H1 (cell line): ENCODE measurements around the gene ZRANB2. TPM values are rescaled to one million over a fixed set of nuclear protein-coding genes. Genes with fewer than 3 reads are reported as not detected.

Source experiments
- CTCF ChIA-PET: fragments of 300-600 bp; sonication (Branson Sonifier 250); formaldehyde crosslinking; loops from one replicate; lab custom pipeline; 2021; ENCODE audit not compliant: partially characterized antibody; lab: Charles Lee
- POLR2A ChIA-PET: fragments of 300-600 bp; sonication (Branson Sonifier 250); formaldehyde crosslinking; loops from one replicate; lab custom pipeline; 2021; ENCODE audit warnings: inconsistent platforms; ENCODE audit not compliant: partially characterized antibody; lab: Charles Lee
- DNase-seq, 2 experiments: peaks; one replicate each; pipeline versions ENCODE4 v3.0.0 to v3.0.0-alpha.2; 2010 to 2022; ENCODE audit warnings: low spot score in 2 of 2, low read depth in 1 of 2, mixed read lengths in 1 of 2
- FAIRE-seq: peaks from 2 replicates; lab custom pipeline; 2011; peaks lifted over from hg19 to GRCh38; lab: Jason Lieb, UNC
- H2AFZ ChIP-seq: 2 replicates; pipeline ENCODE4 v1.8.1; 2012; ENCODE audit warnings: low read length, inconsistent platforms
- H2AK5ac ChIP-seq: 2 replicates; pipeline ENCODE4 v1.6.1; 2013; ENCODE audit warnings: low read depth, low read length
- H2BK120ac ChIP-seq: replicated peaks from 2 replicates; pipeline ENCODE3; 2013; ENCODE audit warnings: low read depth, low read length, inconsistent platforms
- H2BK12ac ChIP-seq: 2 replicates; pipeline ENCODE4 v1.6.1; 2013; ENCODE audit warnings: low read depth, low read length
- H2BK15ac ChIP-seq: 2 replicates; pipeline ENCODE4 v1.6.1; 2013; ENCODE audit warnings: low read length
- H2BK20ac ChIP-seq: 2 replicates; pipeline ENCODE4 v1.6.1; 2013; ENCODE audit warnings: low read length
- H2BK5ac ChIP-seq: 2 replicates; pipeline ENCODE4 v1.6.1; 2013; ENCODE audit warnings: low read depth, low read length
- H3K14ac ChIP-seq: 2 replicates; pipeline ENCODE4 v1.6.1; 2013; ENCODE audit warnings: inconsistent platforms; ENCODE audit not compliant: insufficient read length
- H3K18ac ChIP-seq: 2 replicates; pipeline ENCODE4 v1.6.1; 2013; ENCODE audit warnings: low read length; ENCODE audit errors: extremely low read depth
- H3K23ac ChIP-seq: 2 replicates; pipeline ENCODE4 v1.6.1; 2013; ENCODE audit warnings: inconsistent platforms; ENCODE audit not compliant: insufficient read length
- H3K23me2 ChIP-seq: 2 replicates; pipeline ENCODE4 v1.6.1; 2013; ENCODE audit warnings: low read depth, low read length
- H3K27ac ChIP-seq: 2 replicates; pipeline ENCODE4 v1.6.1; 2011; ENCODE audit warnings: low read depth, low read length, inconsistent platforms
- H3K27me3 ChIP-seq, 4 experiments: replicated peaks in 1 of 4; 1 replicate in 1 of 4; 2 replicates in 3 of 4; pipeline versions ENCODE4 v1.6.1 to v1.8.1; 2011 to 2013; ENCODE audit warnings: low read length in 3 of 4, mild to moderate bottlenecking in 3 of 4, inconsistent platforms in 2 of 4, mixed read lengths in 2 of 4, moderate library complexity in 1 of 4; ENCODE audit not compliant: control insufficient read depth in 3 of 4, insufficient read depth in 3 of 4; ENCODE audit errors: extremely low read depth in 1 of 4
- H3K36me3 ChIP-seq, 4 experiments: 2 replicates each; pipeline versions ENCODE4 v1.6.1 to v1.8.1; 2011 to 2013; ENCODE audit warnings: mild to moderate bottlenecking in 4 of 4, low read length in 3 of 4, moderate library complexity in 2 of 4, control low read depth in 1 of 4, inconsistent platforms in 1 of 4; ENCODE audit not compliant: insufficient read depth in 4 of 4, control insufficient read depth in 2 of 4
- H3K4ac ChIP-seq: replicated peaks from 2 replicates; pipeline ENCODE3; 2013; ENCODE audit warnings: low read length, low read depth, mixed read lengths, inconsistent platforms; ENCODE audit not compliant: insufficient read length
- H3K4me1 ChIP-seq, 4 experiments: replicated peaks in 1 of 4; 1 replicate in 1 of 4; 2 replicates in 3 of 4; pipeline versions ENCODE4 v1.6.1 to v1.8.1; 2011 to 2013; ENCODE audit warnings: low read length in 3 of 4, inconsistent platforms in 2 of 4, mixed read lengths in 1 of 4; ENCODE audit not compliant: insufficient read depth in 4 of 4, control insufficient read depth in 3 of 4
- H3K4me2 ChIP-seq, 2 experiments: 2 replicates each; pipeline versions ENCODE4 v1.6.1 to v1.8.1; 2011 to 2013; ENCODE audit warnings: low read depth in 2 of 2, low read length in 2 of 2, control low read depth in 1 of 2, inconsistent platforms in 1 of 2, mild to moderate bottlenecking in 1 of 2; ENCODE audit not compliant: insufficient read depth in 1 of 2
- H3K4me3 ChIP-seq, 4 experiments: fragments of 200-600, 300-600 bp in 1 of 4; sonication (generic), shearing (Covaris generic), sonication (Bioruptor Twin) in 1 of 4; 2 replicates each; pipeline versions ENCODE4 v1.5.1 to v1.8.1; 2011 to 2016; ENCODE audit warnings: low read length in 4 of 4, low read depth in 3 of 4, control low read depth in 2 of 4, inconsistent platforms in 2 of 4, mild to moderate bottlenecking in 2 of 4, mixed read lengths in 1 of 4, moderate library complexity in 1 of 4; ENCODE audit not compliant: insufficient read depth in 2 of 4; ENCODE audit errors: extremely low read depth in 1 of 4
- H3K56ac ChIP-seq: replicated peaks from 2 replicates; pipeline ENCODE3; 2013; ENCODE audit warnings: low read depth, mild to moderate bottlenecking, mixed read lengths, low read length, inconsistent platforms; ENCODE audit not compliant: insufficient read length
- H3K79me1 ChIP-seq: 2 replicates; pipeline ENCODE4 v1.6.1; 2013; ENCODE audit warnings: low read depth, low read length, control low read depth
- H3K79me2 ChIP-seq, 2 experiments: 2 replicates each; pipeline versions ENCODE4 v1.6.1 to v1.8.1; 2012 to 2013; ENCODE audit warnings: low read length in 2 of 2, mild to moderate bottlenecking in 2 of 2, inconsistent platforms in 1 of 2; ENCODE audit not compliant: insufficient read depth in 2 of 2, control insufficient read depth in 1 of 2
- H3K9ac ChIP-seq, 4 experiments: replicated peaks in 1 of 4; 1 replicate in 1 of 4; 2 replicates in 3 of 4; pipeline versions ENCODE4 v1.6.1 to v1.8.1; 2011 to 2013; ENCODE audit warnings: low read depth in 3 of 4, low read length in 3 of 4, control low read depth in 2 of 4, mild to moderate bottlenecking in 2 of 4, moderate library complexity in 2 of 4, inconsistent platforms in 1 of 4; ENCODE audit errors: extremely low read depth in 1 of 4
- H3K9me3 ChIP-seq, 2 experiments: 2 replicates each; pipeline versions ENCODE4 v1.6.1 to v1.8.1; 2012 to 2013; ENCODE audit warnings: mild to moderate bottlenecking in 2 of 2, moderate library complexity in 2 of 2, control low read depth in 1 of 2, inconsistent platforms in 1 of 2, low read depth in 1 of 2, low read length in 1 of 2, mixed read lengths in 1 of 2; ENCODE audit not compliant: insufficient read depth in 2 of 2
- H4K20me1 ChIP-seq, 2 experiments: replicated peaks in 1 of 2; 2 replicates each; pipeline versions ENCODE3 to v1.8.1; 2011 to 2013; ENCODE audit warnings: inconsistent platforms in 2 of 2, low read length in 2 of 2, mild to moderate bottlenecking in 1 of 2; ENCODE audit not compliant: insufficient read depth in 2 of 2, control insufficient read depth in 1 of 2
- H4K5ac ChIP-seq: 2 replicates; pipeline ENCODE4 v1.6.1; 2013; ENCODE audit warnings: low read length, low read depth, mixed read lengths, inconsistent platforms; ENCODE audit not compliant: insufficient read length
- H4K8ac ChIP-seq: 2 replicates; pipeline ENCODE4 v1.8.0; 2013; ENCODE audit warnings: mild to moderate bottlenecking, moderate library complexity, low read length, inconsistent platforms; ENCODE audit not compliant: insufficient read depth; ENCODE audit errors: extremely low read depth
- H4K91ac ChIP-seq: replicated peaks from 2 replicates; pipeline ENCODE3; 2013; ENCODE audit warnings: low read length, mixed read lengths, inconsistent platforms; ENCODE audit not compliant: insufficient read length
- EP300 ChIP-seq, 2 experiments: IDR thresholded peaks; 1 replicate in 1 of 2; 2 replicates in 1 of 2; pipeline ENCODE4 v1.6.1; 2011 to 2012; ENCODE audit warnings: low read depth in 2 of 2, low read length in 2 of 2, mild to moderate bottlenecking in 2 of 2, borderline replicate concordance in 1 of 2, inconsistent platforms in 1 of 2, moderate library complexity in 1 of 2
- SP1 ChIP-seq: IDR thresholded peaks from 2 replicates; pipeline ENCODE4 v1.6.1; 2011; ENCODE audit warnings: low read depth, low read length
- WGBS, 2 experiments: shearing (Covaris generic) in 1 of 2; methylation state at CpG; one replicate each; pipeline versions ENCODE4 v1.1.6 to v1.1.7; 2013 to 2015; ENCODE audit warnings: low lambda C conversion rate in 2 of 2, mixed read lengths in 2 of 2, inconsistent platforms in 1 of 2, low coverage in 1 of 2, missing lambda C conversion rate in 1 of 2; ENCODE audit not compliant: insufficient replicate concordance in 2 of 2, insufficient coverage in 1 of 2, insufficient read length in 1 of 2; ENCODE audit errors: extremely low coverage in 1 of 2, missing lambda C conversion rate in 1 of 2; 5-methylcytosine and 5-hydroxymethylcytosine counted together
- polyA plus RNA-seq, 7 experiments: library from polyadenylated mRNA; depleted of rRNA in 3 of 7; stranded (reverse) in 5 of 7; unstranded in 2 of 7; fragments of >200 nt in 5 of 7; fragments of 200-250 nt in 2 of 7; gene quantifications; 1 replicate in 5 of 7; 2 replicates in 1 of 7; 4 replicates in 1 of 7; pipeline versions ENCODE4 v1.2.1 to v1.2.3, GENCODE V29; 2011 to 2013; ENCODE audit warnings: missing spikeins in 2 of 7, mixed read lengths in 2 of 7
- total RNA-seq: library from RNA; stranded (reverse); fragmentation: NEBNext Ultra II Directional; extraction: Animal tissue kit (Norgen Biotek cat#: 25700); gene quantifications from 2 replicates; pipeline ENCODE4 v1.2.1, GENCODE V29; 2021

Gene ZRANB2
- total and polyA plus RNA-seq, 2 of the 8 experiments (the other 6 are each of a cell fraction or from before 2014, with no cell fraction given): 35.8 to 103 TPM

GRCh38 chr1:71030026-71030425, 50.8 kb downstream of the ZRANB2 start:
- WGBS, 2 experiments: 83% methylated on average over 1 of the region's 1 CpG; no CpG with 5 or more reads in 1 of the 2 experiments

More at GRCh38 chr1:71030026-71030425, 50.8 kb downstream of the ZRANB2 start:
- no peak overlapping the region for H3K56ac ChIP-seq
- CTCF ChIA-PET: no interaction called here
- H3K9ac ChIP-seq: no peak overlapping the region
- no peaks in the 10 kb centered on the region for H3K4me1 ChIP-seq
- H2BK120ac ChIP-seq: no peak overlapping the region
- H2BK5ac ChIP-seq: no peak overlapping the region
- no peaks in the 10 kb centered on the region for H3K27me3 ChIP-seq
- no peak overlapping the region for H4K8ac ChIP-seq
- no peak overlapping the region for H3K4me3 ChIP-seq
- H3K23me2 ChIP-seq: no peaks in the 10 kb centered on the region
- H4K20me1 ChIP-seq: no peaks in the 10 kb centered on the region
- H2BK12ac ChIP-seq: no peak overlapping the region
- POLR2A ChIA-PET: no interaction called here
- H4K91ac ChIP-seq: no peak overlapping the region
- FAIRE-seq: no peak
- H3K27ac ChIP-seq: no peak overlapping the region
- no peak overlapping the region for H4K5ac ChIP-seq
- no peak for DNase-seq
- no peak overlapping the region for H3K4ac ChIP-seq
- no peaks in the 10 kb centered on the region for H3K79me1 ChIP-seq
- H3K23ac ChIP-seq: no peak overlapping the region
- TF ChIP-seq EP300 (IDR thresholded peaks at IDR 0.05; ENCODE audit: borderline replicate concordance in 1 of 2, low read depth in 2 of 2, low read length in 2 of 2) (no peak), SP1 (no peak)
- no peak overlapping the region for H2BK20ac ChIP-seq
- no peak overlapping the region for H3K14ac ChIP-seq
- H3K18ac ChIP-seq: no peak overlapping the region
- no peaks in the 10 kb centered on the region for H3K9me3 ChIP-seq
- no peak overlapping the region for H2AFZ ChIP-seq
- H3K4me2 ChIP-seq: no peak overlapping the region
- H2AK5ac ChIP-seq: no peak overlapping the region
- no peaks in the 10 kb centered on the region for H3K79me2 ChIP-seq
- H2BK15ac ChIP-seq: no peak overlapping the region
- no peaks in the 10 kb centered on the region for H3K36me3 ChIP-seq
